Neuron (in vitro differentiated cells): ENCODE data around the gene SNX30.

Source experiments
- H2AFZ ChIP-seq: one replicate; pipeline ENCODE4 v1.6.1; 2013; ENCODE audit warnings: low read depth, mild to moderate bottlenecking, inconsistent platforms, low read length, moderate library complexity
- H3K27me3 ChIP-seq: one replicate; pipeline ENCODE4 v1.6.1; 2013; ENCODE audit warnings: low read length; ENCODE audit not compliant: insufficient read depth
- H3K36me3 ChIP-seq: one replicate; pipeline ENCODE4 v1.6.1; 2013; ENCODE audit warnings: low read length; ENCODE audit not compliant: insufficient read depth
- H3K4me1 ChIP-seq: one replicate; pipeline ENCODE4 v1.6.1; 2013; ENCODE audit warnings: low read length; ENCODE audit not compliant: insufficient read depth
- H3K4me3 ChIP-seq: 2 replicates; pipeline ENCODE4 v1.5.1; 2013; ENCODE audit warnings: mild to moderate bottlenecking, low read length, moderate library complexity
- H3K9me3 ChIP-seq: one replicate; pipeline ENCODE4 v1.6.1; 2013; ENCODE audit warnings: low read length

SNX30 gene

GRCh38 chr9:112777914-112778313 is 27.4 kb downstream of the SNX30 start:
- H3K27me3 ChIP-seq = no peaks in the 10 kb centered on the region
- peaks cover 6% of the 10 kb centered on the region for H3K4me1 ChIP-seq
- peaks cover 4% of the 10 kb centered on the region for H3K9me3 ChIP-seq
- no peaks in the 10 kb centered on the region for H3K36me3 ChIP-seq
- no peak overlapping the region for H2AFZ ChIP-seq
- H3K4me3 ChIP-seq = no peak overlapping the region

- peaks cover 6% of the 10 kb centered on the region for H3K4me1 ChIP-seq
- no peaks in the 10 kb centered on the region for H3K36me3 ChIP-seq
- no peak overlapping the region for H3K4me3 ChIP-seq
- no peaks in the 10 kb centered on the region for H3K27me3 ChIP-seq
- peaks cover 4% of the 10 kb centered on the region for H3K9me3 ChIP-seq
- no peak overlapping the region for H2AFZ ChIP-seq
Measured at GRCh38 chr9:112780450-112781036, 30.0 kb downstream of the SNX30 start.

- H3K9me3 ChIP-seq = no peaks in the 10 kb centered on the region
- H3K4me3 ChIP-seq = no peak overlapping the region
- H3K27me3 ChIP-seq = no peaks in the 10 kb centered on the region
- H2AFZ ChIP-seq = no peak overlapping the region
- H3K36me3 ChIP-seq = no peaks in the 10 kb centered on the region
- H3K4me1 ChIP-seq = peaks cover 6% of the 10 kb centered on the region
Measured at GRCh38 chr9:112782218-112782617, 31.7 kb downstream of the SNX30 start.

- peaks cover 6% of the 10 kb centered on the region for H3K4me1 ChIP-seq
- no peaks in the 10 kb centered on the region for H3K36me3 ChIP-seq
- no peaks in the 10 kb centered on the region for H3K9me3 ChIP-seq
- H3K27me3 ChIP-seq = no peaks in the 10 kb centered on the region
- no peak overlapping the region for H2AFZ ChIP-seq
- no peak overlapping the region for H3K4me3 ChIP-seq
Measured at GRCh38 chr9:112783551-112783954, 33.0 kb downstream of the SNX30 start.

- Histone ChIP-seq H3K36me3 (no peaks in the 10 kb centered on the region), H2AFZ (no peak overlapping the region), H3K9me3 (no peaks in the 10 kb centered on the region), H3K27me3 (no peaks in the 10 kb centered on the region), H3K4me1 (peaks cover 6% of the 10 kb centered on the region), H3K4me3 (no peak overlapping the region)
Measured at GRCh38 chr9:112784020-112784785, 33.6 kb downstream of the SNX30 start.

GRCh38 chr9:112785986-112786385 is 35.4 kb downstream of the SNX30 start:
- H2AFZ ChIP-seq = no peak overlapping the region
- H3K9me3 ChIP-seq = no peaks in the 10 kb centered on the region
- H3K27me3 ChIP-seq = no peaks in the 10 kb centered on the region
- H3K36me3 ChIP-seq = no peaks in the 10 kb centered on the region
- H3K4me1 ChIP-seq = no peaks in the 10 kb centered on the region
- H3K4me3 ChIP-seq = no peak overlapping the region

- H3K9me3 ChIP-seq = no peaks in the 10 kb centered on the region
- H3K4me1 ChIP-seq = no peaks in the 10 kb centered on the region
- H3K27me3 ChIP-seq = no peaks in the 10 kb centered on the region
- H3K36me3 ChIP-seq = no peaks in the 10 kb centered on the region
- H3K4me3 ChIP-seq = no peak overlapping the region
- H2AFZ ChIP-seq = no peak overlapping the region
Measured at GRCh38 chr9:112786829-112787520, 36.4 kb downstream of the SNX30 start.

- H3K4me3 ChIP-seq = no peak overlapping the region
- H3K9me3 ChIP-seq = no peaks in the 10 kb centered on the region
- no peaks in the 10 kb centered on the region for H3K4me1 ChIP-seq
- no peaks in the 10 kb centered on the region for H3K27me3 ChIP-seq
- H3K36me3 ChIP-seq = no peaks in the 10 kb centered on the region
- no peak overlapping the region for H2AFZ ChIP-seq
Measured at GRCh38 chr9:112787978-112788377, 37.4 kb downstream of the SNX30 start.

- no peak overlapping the region for H3K4me3 ChIP-seq
- peaks cover 2% of the 10 kb centered on the region for H3K9me3 ChIP-seq
- no peaks in the 10 kb centered on the region for H3K4me1 ChIP-seq
- H2AFZ ChIP-seq = no peak overlapping the region
- no peaks in the 10 kb centered on the region for H3K27me3 ChIP-seq
- no peaks in the 10 kb centered on the region for H3K36me3 ChIP-seq
Measured at GRCh38 chr9:112789473-112789872, 38.9 kb downstream of the SNX30 start.

- H2AFZ ChIP-seq = no peak overlapping the region
- H3K4me3 ChIP-seq = no peak overlapping the region
- H3K27me3 ChIP-seq = no peaks in the 10 kb centered on the region
- H3K4me1 ChIP-seq = no peaks in the 10 kb centered on the region
- H3K36me3 ChIP-seq = no peaks in the 10 kb centered on the region
- peaks cover 2% of the 10 kb centered on the region for H3K9me3 ChIP-seq
Measured at GRCh38 chr9:112789891-112790774, 39.6 kb downstream of the SNX30 start.

GRCh38 chr9:112792670-112793069 is 42.1 kb downstream of the SNX30 start:
- no peaks in the 10 kb centered on the region for H3K27me3 ChIP-seq
- H3K36me3 ChIP-seq = no peaks in the 10 kb centered on the region
- peaks cover 2% of the 10 kb centered on the region for H3K9me3 ChIP-seq
- no peak overlapping the region for H3K4me3 ChIP-seq
- no peak overlapping the region for H2AFZ ChIP-seq
- peaks cover 3% of the 10 kb centered on the region for H3K4me1 ChIP-seq

- Histone ChIP-seq H3K9me3 (peaks cover 2% of the 10 kb centered on the region), H3K4me3 (no peak overlapping the region), H3K36me3 (no peaks in the 10 kb centered on the region), H2AFZ (no peak overlapping the region), H3K4me1 (peaks cover 3% of the 10 kb centered on the region), H3K27me3 (no peaks in the 10 kb centered on the region)
Measured at GRCh38 chr9:112793213-112793810, 42.8 kb downstream of the SNX30 start.
